Glutamatergic neuron (in vitro differentiated cells): ENCODE data around the gene GCA. TPM values are rescaled to one million over a fixed set of nuclear protein-coding genes. Genes with fewer than 3 reads are reported as not detected.

Source experiments
- DNase-seq: peaks from one replicate; pipeline ENCODE4 v3.0.0; 2022
- H3K27ac Mint-ChIP-seq: one replicate; pipeline ENCODE4 v1.8.0; 2020; ENCODE audit warnings: mild to moderate bottlenecking, mixed read lengths, inconsistent platforms; ENCODE audit not compliant: unreplicated experiment
- H3K27me3 Mint-ChIP-seq: one replicate; pipeline ENCODE4 v1.8.0; 2020; ENCODE audit warnings: mild to moderate bottlenecking, moderate library complexity, mixed read lengths, inconsistent platforms; ENCODE audit not compliant: unreplicated experiment
- H3K36me3 Mint-ChIP-seq: one replicate; pipeline ENCODE4 v1.8.0; 2020; ENCODE audit warnings: mild to moderate bottlenecking, mixed read lengths, inconsistent platforms; ENCODE audit not compliant: unreplicated experiment
- H3K4me1 Mint-ChIP-seq: one replicate; pipeline ENCODE4 v1.8.0; 2020; ENCODE audit warnings: mild to moderate bottlenecking, low read depth, mixed read lengths, inconsistent platforms; ENCODE audit not compliant: unreplicated experiment
- H3K4me3 Mint-ChIP-seq: one replicate; pipeline ENCODE4 v1.8.0; 2020; ENCODE audit warnings: mild to moderate bottlenecking, mixed read lengths, inconsistent platforms; ENCODE audit not compliant: unreplicated experiment
- H3K9me3 Mint-ChIP-seq: one replicate; pipeline ENCODE4 v1.8.0; 2020; ENCODE audit warnings: mild to moderate bottlenecking, moderate library complexity, mixed read lengths, inconsistent platforms; ENCODE audit not compliant: unreplicated experiment
- CTCF ChIP-seq: fragments of 200-600 bp; sonication (generic); IDR thresholded peaks from one replicate; pipeline ENCODE4 v1.5.0; 2021; ENCODE audit not compliant: partially characterized antibody, unreplicated experiment
- total RNA-seq: library from RNA; stranded (reverse); fragmentation: NEBNext Ultra II Directional; extraction: Animal tissue kit (Norgen Biotek cat#: 25700); gene quantifications from one replicate; pipeline ENCODE4 v1.2.1, GENCODE V29; 2021; ENCODE audit not compliant: unreplicated experiment

Gene GCA
- total RNA-seq, 1 donor from 2014 or later: 19.7 TPM

- no peaks in the 10 kb centered on the region for H3K9me3 Mint-ChIP-seq
- H3K4me1 Mint-ChIP-seq: peaks cover 23% of the 10 kb centered on the region
- no peak for DNase-seq
- H3K36me3 Mint-ChIP-seq: no peaks in the 10 kb centered on the region
- no peak for TF ChIP-seq CTCF
- no peak overlapping the region for H3K4me3 Mint-ChIP-seq
- no peak overlapping the region for H3K27ac Mint-ChIP-seq
- H3K27me3 Mint-ChIP-seq: no peaks in the 10 kb centered on the region
Measured at GRCh38 chr2:162401871-162402270, 57.9 kb downstream of the GCA start.

GRCh38 chr2:162403884-162404283 lies 60.0 kb downstream of the GCA start:
- H3K9me3 Mint-ChIP-seq: no peaks in the 10 kb centered on the region
- H3K27ac Mint-ChIP-seq: no peak overlapping the region
- peaks cover 36% of the 10 kb centered on the region for H3K4me1 Mint-ChIP-seq
- no peaks in the 10 kb centered on the region for H3K36me3 Mint-ChIP-seq
- H3K4me3 Mint-ChIP-seq: no peak overlapping the region
- no peak for TF ChIP-seq CTCF
- H3K27me3 Mint-ChIP-seq: no peaks in the 10 kb centered on the region
- DNase-seq: no peak

Other genes starting within 250 kb of the GCA start
- not detected for gene GCG, start 191.9 kb upstream of the GCA start, total RNA-seq
- gene FAP, start 100.7 kb upstream of the GCA start, total RNA-seq: not detected
- gene IFIH1, start 25.4 kb upstream of the GCA start, total RNA-seq: not detected